Measurements from ENCODE around the gene ANAPC15. TPM values are rescaled to one million over a fixed set of nuclear protein-coding genes. Genes with fewer than 3 reads are reported as not detected.
"Not testable (repeated sequence)": the region's sequence is repeated elsewhere in the genome, so short reads cannot be mapped to it uniquely, and the experiment has no call there.

Gene ANAPC15
- total RNA-seq, 1 experiment from 2014 or later: 98.6 TPM

- ChIA-PET CTCF (interaction anchor here (1.5 kb wide), 1 partner anchor 126 kb away, joined by 3 read pairs; no protein-coding TSS in a partner anchor), POLR2A (no interaction called here)
- H3K27me3 Mint-ChIP-seq (ENCODE audit: insufficient read depth, unreplicated experiment): no peaks in the 10 kb centered on the region
Observed at GRCh38 chr11:72150882-72151281, 38.4 kb upstream of the ANAPC15 start.

DNA sequence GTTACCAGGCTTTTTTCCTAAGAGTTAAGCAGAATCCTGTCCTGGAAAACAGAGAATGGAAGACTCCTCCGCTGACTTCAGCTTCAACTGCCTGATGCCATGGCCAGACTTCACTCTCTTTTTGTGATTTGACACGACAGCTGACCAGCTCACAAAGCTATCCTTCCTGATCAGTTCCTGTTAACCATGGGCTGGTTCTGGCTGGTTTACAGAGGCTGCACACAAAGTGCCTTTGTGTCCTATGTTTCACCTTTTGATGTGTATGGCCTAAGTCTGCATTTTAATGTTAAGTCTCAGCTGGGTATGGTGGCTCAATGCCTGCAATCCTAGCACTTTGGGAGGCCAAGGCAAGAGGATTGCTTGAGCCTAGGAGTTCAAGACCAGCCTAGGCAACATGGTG is 34.1 kb upstream of the ANAPC15 start:
- Mint-ChIP-seq H3K9me3 (ENCODE audit: unreplicated experiment) (no peaks in the 10 kb centered on the region), H3K36me3 (ENCODE audit: insufficient read depth, unreplicated experiment) (peaks cover 5% of the 10 kb centered on the region), H3K4me3 (ENCODE audit: unreplicated experiment) (no peak overlapping the region), H3K4me1 (ENCODE audit: low read depth, unreplicated experiment) (peaks cover 14% of the 10 kb centered on the region), H3K27ac (ENCODE audit: unreplicated experiment) (no peak overlapping the region), H3K27me3 (ENCODE audit: insufficient read depth, unreplicated experiment) (no peaks in the 10 kb centered on the region)
- ChIA-PET CTCF (no interaction called here), POLR2A (no interaction called here)
- no peaks in the 10 kb centered on the region for H3K27me3 ChIP-seq (replicated peaks; ENCODE audit: control insufficient read depth, insufficient read depth, low read length)
- H3K36me3 ChIP-seq (ENCODE audit: control insufficient read depth, insufficient read depth, low read length): no peaks in the 10 kb centered on the region
- H3K9me3 ChIP-seq: peaks cover under 1% of the 10 kb centered on the region; the same call in 1 of the 2 replicates
- no peak for DNase-seq
- intact Hi-C loops (cut with micrococcal nuclease; ENCODE audit: unreplicated experiment): no loop called here
- H3K4me3 ChIP-seq (ENCODE audit: low read depth, low read length): no peak overlapping the region
- no TSS peak for BruUV-seq (replicated peaks)
- TF ChIP-seq CTCF (IDR thresholded peaks at IDR 0.05; ENCODE audit: insufficient read depth in 1 of 2, low read depth in 1 of 2, low read length in 1 of 2, severe bottlenecking in 1 of 2, unreplicated experiment in 1 of 2): no peak
- peaks cover 13% of the 10 kb centered on the region for H3K4me1 ChIP-seq

More at GRCh38 chr11:72150882-72151281, 38.4 kb upstream of the ANAPC15 start:
- no peak for TF ChIP-seq CTCF (IDR thresholded peaks at IDR 0.05; ENCODE audit: insufficient read depth in 1 of 2, low read depth in 1 of 2, low read length in 1 of 2, severe bottlenecking in 1 of 2, unreplicated experiment in 1 of 2)
- BruUV-seq (replicated peaks): no TSS peak
- Histone ChIP-seq H3K9me3 (peaks cover 4% of the 10 kb centered on the region; the same call in 1 of the 2 replicates), H3K4me1 (peaks cover 13% of the 10 kb centered on the region), H3K27me3 (replicated peaks; ENCODE audit: control insufficient read depth, insufficient read depth, low read length) (no peaks in the 10 kb centered on the region), H3K4me3 (ENCODE audit: low read depth, low read length) (no peak overlapping the region), H3K36me3 (ENCODE audit: control insufficient read depth, insufficient read depth, low read length) (no peaks in the 10 kb centered on the region)
- no peaks in the 10 kb centered on the region for H3K36me3 Mint-ChIP-seq (ENCODE audit: insufficient read depth, unreplicated experiment)
- H3K4me3 Mint-ChIP-seq (ENCODE audit: unreplicated experiment): no peak overlapping the region
- no peak overlapping the region for H3K27ac Mint-ChIP-seq (ENCODE audit: unreplicated experiment)
- no peaks in the 10 kb centered on the region for H3K4me1 Mint-ChIP-seq (ENCODE audit: low read depth, unreplicated experiment)
- DNase-seq: no peak
- H3K9me3 Mint-ChIP-seq (ENCODE audit: unreplicated experiment): no peaks in the 10 kb centered on the region
- intact Hi-C loops (cut with micrococcal nuclease; ENCODE audit: unreplicated experiment): no loop called here

DNA sequence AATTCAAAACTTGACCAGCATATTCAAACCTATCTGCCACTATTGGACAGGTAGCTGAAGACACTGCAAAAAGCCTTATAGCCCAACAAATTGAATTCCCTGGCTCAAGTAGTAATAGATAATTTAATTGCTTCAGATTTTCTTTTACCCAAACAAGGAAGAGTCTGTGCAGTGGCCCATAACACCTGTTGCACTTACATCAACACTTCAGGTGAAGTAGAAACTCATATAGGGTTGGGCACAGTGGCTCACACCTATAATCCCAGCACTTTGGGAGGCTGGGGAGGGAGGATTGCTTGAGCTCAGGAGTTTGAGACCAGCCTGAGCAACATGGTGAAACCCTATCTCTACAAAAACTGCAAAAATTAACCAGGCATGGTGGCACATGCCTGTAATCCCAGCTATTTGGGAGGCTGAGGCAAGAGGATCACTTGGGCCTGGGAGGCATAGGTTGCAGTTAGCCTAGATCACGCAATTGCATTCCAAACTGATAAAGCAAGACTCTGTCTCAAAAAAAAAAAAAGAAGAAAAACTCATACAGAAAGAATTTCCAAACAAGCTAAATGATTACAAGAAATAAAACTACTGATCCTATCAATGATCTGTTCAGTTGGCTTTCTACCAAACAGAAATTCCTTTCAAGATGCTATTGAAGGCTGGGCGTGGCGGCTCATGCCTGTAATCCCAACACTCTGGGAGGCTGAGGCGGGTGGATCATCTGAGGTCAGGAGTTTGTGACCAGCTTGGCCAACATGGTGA is 32.5 kb upstream of the ANAPC15 start:
- CTCF ChIA-PET: interaction anchor here (0.6 to 2.7 kb wide), 9 partner anchors 9 to 160 kb away, joined by 3 to 30 read pairs (median 6); no protein-coding TSS in a partner anchor
- BruUV-seq (replicated peaks): no TSS peak
- intact Hi-C loops (cut with micrococcal nuclease; ENCODE audit: unreplicated experiment): loop anchor here (1.0 to 2.0 kb wide), 4 partner anchors 32 to 120 kb away; partner anchors contain the start of genes ANAPC15 and LAMTOR1

GRCh38 chr11:72142543-72142942 is 30.0 kb upstream of the ANAPC15 start:
- H3K27me3 Mint-ChIP-seq (ENCODE audit: insufficient read depth, unreplicated experiment); H3K4me3 ChIP-seq (ENCODE audit: low read depth, low read length); BruUV-seq (replicated peaks); H3K27me3 ChIP-seq (replicated peaks; ENCODE audit: control insufficient read depth, insufficient read depth, low read length); H3K9me3 ChIP-seq; POLR2A ChIA-PET; H3K36me3 Mint-ChIP-seq (ENCODE audit: insufficient read depth, unreplicated experiment); H3K4me1 ChIP-seq; H3K27ac Mint-ChIP-seq (ENCODE audit: unreplicated experiment); H3K36me3 ChIP-seq (ENCODE audit: control insufficient read depth, insufficient read depth, low read length); DNase-seq; intact Hi-C loops (cut with micrococcal nuclease; ENCODE audit: unreplicated experiment); H3K9me3 Mint-ChIP-seq (ENCODE audit: unreplicated experiment); H3K4me3 Mint-ChIP-seq (ENCODE audit: unreplicated experiment): not testable (repeated sequence)
- peaks cover 22% of the 10 kb centered on the region for H3K4me1 Mint-ChIP-seq (ENCODE audit: low read depth, unreplicated experiment)
- CTCF ChIA-PET: interaction anchor here (1.9 kb wide), 2 partner anchors 30 to 42 kb away, joined by 4 to 13 read pairs; partner anchors contain the start of gene ANAPC15

More for the DNA sequence above, 32.5 kb upstream of the ANAPC15 start:
- peaks cover 3% of the 10 kb centered on the region for H3K9me3 Mint-ChIP-seq (ENCODE audit: unreplicated experiment)
- no peak for DNase-seq
- peaks cover 17% of the 10 kb centered on the region for H3K4me1 Mint-ChIP-seq (ENCODE audit: low read depth, unreplicated experiment)
- Histone ChIP-seq H3K27me3 (replicated peaks; ENCODE audit: control insufficient read depth, insufficient read depth, low read length) (no peaks in the 10 kb centered on the region), H3K4me3 (ENCODE audit: low read depth, low read length) (no peak overlapping the region), H3K4me1 (peaks cover 12% of the 10 kb centered on the region), H3K9me3 (no peaks in the 10 kb centered on the region), H3K36me3 (ENCODE audit: control insufficient read depth, insufficient read depth, low read length) (no peaks in the 10 kb centered on the region)
- POLR2A ChIA-PET: interaction anchor here (0.6 to 3.4 kb wide), 2 partner anchors 9 to 32 kb away, joined by 5 to 15 read pairs; partner anchors contain the start of gene ANAPC15
- H3K27me3 Mint-ChIP-seq (ENCODE audit: insufficient read depth, unreplicated experiment): no peaks in the 10 kb centered on the region
- no peak overlapping the region for H3K27ac Mint-ChIP-seq (ENCODE audit: unreplicated experiment)
- peaks cover 5% of the 10 kb centered on the region for H3K36me3 Mint-ChIP-seq (ENCODE audit: insufficient read depth, unreplicated experiment)
- TF ChIP-seq CTCF (IDR thresholded peaks at IDR 0.05; ENCODE audit: insufficient read depth in 1 of 2, low read depth in 1 of 2, low read length in 1 of 2, severe bottlenecking in 1 of 2, unreplicated experiment in 1 of 2): no peak
- H3K4me3 Mint-ChIP-seq (ENCODE audit: unreplicated experiment): no peak overlapping the region

GRCh38 chr11:72142086-72142485 is 29.6 kb upstream of the ANAPC15 start:
- H3K36me3 ChIP-seq (ENCODE audit: control insufficient read depth, insufficient read depth, low read length); CTCF ChIA-PET; H3K27me3 Mint-ChIP-seq (ENCODE audit: insufficient read depth, unreplicated experiment); H3K4me3 Mint-ChIP-seq (ENCODE audit: unreplicated experiment); H3K4me3 ChIP-seq (ENCODE audit: low read depth, low read length); BruUV-seq (replicated peaks); POLR2A ChIA-PET; H3K4me1 ChIP-seq; H3K36me3 Mint-ChIP-seq (ENCODE audit: insufficient read depth, unreplicated experiment); intact Hi-C loops (cut with micrococcal nuclease; ENCODE audit: unreplicated experiment); H3K27ac Mint-ChIP-seq (ENCODE audit: unreplicated experiment); H3K27me3 ChIP-seq (replicated peaks; ENCODE audit: control insufficient read depth, insufficient read depth, low read length); H3K9me3 Mint-ChIP-seq (ENCODE audit: unreplicated experiment); H3K9me3 ChIP-seq: not testable (repeated sequence)
- peak; percentile 36 to 73 for DNase-seq
- peaks cover 22% of the 10 kb centered on the region for H3K4me1 Mint-ChIP-seq (ENCODE audit: low read depth, unreplicated experiment)

Data from Caco-2 (cell line).